HK-2 (cell line): ENCODE data around the gene PPFIA3.
"Not testable (repeated sequence)": the region's sequence is repeated elsewhere in the genome, so short reads cannot be mapped to it uniquely, and the experiment has no call there.

Experiments
- DNase-seq: peaks from one replicate; pipeline ENCODE4 v3.0.0-alpha.2; 2018; ENCODE audit not compliant: unreplicated experiment

PPFIA3 gene

GRCh38 chr19:49182010-49182847 lies 62.9 kb downstream of the PPFIA3 start:
- not testable (repeated sequence) for DNase-seq

GRCh38 chr19:49182848-49183375 lies 63.6 kb downstream of the PPFIA3 start:
- DNase-seq, result no peak

GRCh38 chr19:49186108-49186507 lies 66.8 kb downstream of the PPFIA3 start:
- DNase-seq, result no peak

- no peak for DNase-seq
Measured at GRCh38 chr19:49188626-49189200, 69.4 kb downstream of the PPFIA3 start.

DNA sequence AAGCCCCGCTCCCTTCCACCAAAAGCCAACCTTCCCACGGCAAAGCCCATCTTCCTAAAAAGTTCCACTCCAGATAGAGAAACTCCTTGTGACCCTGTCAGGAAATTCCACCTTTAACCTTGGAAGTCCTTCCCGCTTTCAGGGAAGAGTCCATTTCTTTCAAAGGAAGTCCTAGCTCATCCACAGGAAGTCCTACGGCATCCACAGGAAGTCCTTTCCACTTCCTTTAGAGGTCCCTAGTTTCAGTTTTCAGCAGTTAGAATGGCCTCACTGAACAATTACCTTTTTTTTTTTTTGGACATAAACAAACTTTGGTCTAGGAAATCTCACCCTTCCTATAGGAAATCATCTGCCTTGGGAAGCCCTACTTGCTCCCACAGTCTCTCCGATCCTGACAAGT lies 69.9 kb downstream of the PPFIA3 start:
- DNase-seq, result no peak

- DNase-seq, result no peak
Measured at GRCh38 chr19:49190781-49191180, 71.4 kb downstream of the PPFIA3 start.

DNA sequence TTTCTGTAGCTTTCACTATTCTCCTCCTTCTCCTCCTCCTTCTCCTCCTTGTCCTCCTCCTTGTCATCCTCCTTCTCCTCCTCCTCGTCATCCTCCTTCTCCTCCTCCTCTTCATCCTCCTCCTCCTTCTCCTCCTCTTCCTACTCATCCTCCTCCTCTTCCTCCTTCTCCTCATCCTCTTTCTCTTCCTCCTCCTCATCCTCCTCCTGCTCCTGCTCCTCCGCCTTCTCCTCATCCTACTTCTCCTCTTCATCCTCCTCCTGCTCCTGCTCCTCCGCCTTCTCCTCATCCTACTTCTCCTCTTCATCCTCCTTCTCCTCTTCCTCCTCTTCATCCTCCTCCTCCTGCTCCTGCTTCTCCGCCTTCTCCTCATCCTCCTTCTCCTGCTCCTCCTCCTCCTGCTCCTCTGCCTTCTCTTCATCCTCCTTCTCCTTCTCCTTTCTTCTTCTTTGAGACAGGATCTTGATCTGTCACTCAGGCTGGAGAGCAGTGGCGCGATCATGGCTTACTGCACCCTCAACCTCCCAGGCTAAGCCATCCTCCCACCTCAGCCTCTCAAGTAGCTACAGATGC lies 74.6 kb downstream of the PPFIA3 start:
- DNase-seq, result no peak

- DNase-seq, result no peak
Measured at GRCh38 chr19:49194408-49194807, 75.1 kb downstream of the PPFIA3 start.

GRCh38 chr19:49196527-49197240 lies 77.3 kb downstream of the PPFIA3 start:
- no peak for DNase-seq

DNA sequence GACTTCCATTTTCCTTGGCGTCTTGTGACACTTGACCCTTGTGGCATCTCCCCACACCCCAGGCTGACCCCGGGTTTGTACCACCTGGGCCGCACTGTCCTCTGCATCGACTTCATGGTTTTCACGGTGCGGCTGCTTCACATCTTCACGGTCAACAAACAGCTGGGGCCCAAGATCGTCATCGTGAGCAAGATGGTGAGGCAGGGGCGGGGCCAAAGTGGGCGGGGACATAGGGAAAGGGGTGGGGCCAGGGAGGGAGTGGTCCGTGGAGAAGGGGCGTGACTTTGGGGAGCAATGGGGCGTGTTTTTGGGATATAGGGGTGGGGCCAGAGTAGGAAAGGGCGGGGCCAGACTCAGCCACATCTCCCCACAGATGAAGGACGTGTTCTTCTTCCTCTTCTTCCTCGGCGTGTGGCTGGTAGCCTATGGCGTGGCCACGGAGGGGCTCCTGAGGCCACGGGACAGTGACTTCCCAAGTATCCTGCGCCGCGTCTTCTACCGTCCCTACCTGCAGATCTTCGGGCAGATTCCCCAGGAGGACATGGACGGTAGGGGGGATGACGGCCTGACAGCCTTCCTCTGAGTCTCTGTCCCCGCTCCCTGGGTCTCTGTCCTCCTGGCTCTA lies 81.0 kb downstream of the PPFIA3 start:
- DNase-seq, result no peak
